Astrocyte of the cerebellum (primary cell): Measurements from ENCODE around the gene PDLIM1.
"Not testable (repeated sequence)": the region's sequence is repeated elsewhere in the genome, so short reads cannot be mapped to it uniquely, and the experiment has no call there.

Experiments
- DNase-seq: peaks from one replicate; pipeline ENCODE4 v3.0.0-alpha.2; 2011; ENCODE audit warnings: low read depth
- H3K4me3 ChIP-seq: 2 replicates; pipeline ENCODE4 v1.5.1; 2011; ENCODE audit warnings: mild to moderate bottlenecking, low read depth, low read length, moderate library complexity
- in situ Hi-C: cut with HindIII; loops from 2 replicates; pipeline ENCODE4 v1.10.0; 2017; ENCODE audit warnings: low sequenced_read_pairs
- TF ChIP-seq, protein P1 (sequence below): IDR thresholded peaks from 2 replicates; pipeline ENCODE4 v1.5.1; 2012; ENCODE audit warnings: low read length, low read depth, moderate library complexity, mild to moderate bottlenecking; ENCODE audit errors: missing control alignments

Gene PDLIM1

DNA sequence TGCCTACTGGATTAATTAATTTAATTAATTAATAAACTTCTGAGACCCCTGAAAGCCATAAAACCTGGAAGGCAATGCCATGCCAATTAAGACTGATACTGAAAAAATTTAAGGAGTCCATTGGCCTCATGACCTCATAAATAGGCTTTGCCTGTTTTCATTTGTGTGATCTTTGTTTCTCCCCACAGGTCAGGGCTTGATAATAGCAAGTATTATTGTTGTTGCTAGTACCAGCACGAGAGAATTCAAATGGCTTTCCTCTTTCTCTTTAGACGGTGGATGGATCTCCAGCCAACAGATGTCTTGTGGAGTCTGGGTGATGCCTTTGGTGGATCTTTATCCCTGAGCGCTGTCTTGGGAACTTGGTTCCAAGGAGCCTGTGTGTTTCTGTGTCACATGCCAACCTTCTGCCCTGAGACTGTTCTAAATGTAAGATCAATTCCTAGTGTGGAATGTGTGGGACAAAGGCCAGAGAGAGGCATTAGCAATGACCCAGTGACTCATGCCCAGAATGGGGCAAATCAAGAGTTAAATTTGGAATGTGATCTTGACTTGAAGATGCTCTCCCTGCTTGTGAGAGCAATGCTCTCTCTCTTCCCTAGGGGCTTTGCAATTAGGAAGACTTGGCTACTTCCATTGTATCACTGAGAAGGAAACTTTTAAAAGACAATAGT, 79.1 kb downstream of the PDLIM1 start:
- no peak for DNase-seq
- H3K4me3 ChIP-seq: no peak overlapping the region
- in situ Hi-C loops: no loop called here
- TF ChIP-seq, protein P1, sequence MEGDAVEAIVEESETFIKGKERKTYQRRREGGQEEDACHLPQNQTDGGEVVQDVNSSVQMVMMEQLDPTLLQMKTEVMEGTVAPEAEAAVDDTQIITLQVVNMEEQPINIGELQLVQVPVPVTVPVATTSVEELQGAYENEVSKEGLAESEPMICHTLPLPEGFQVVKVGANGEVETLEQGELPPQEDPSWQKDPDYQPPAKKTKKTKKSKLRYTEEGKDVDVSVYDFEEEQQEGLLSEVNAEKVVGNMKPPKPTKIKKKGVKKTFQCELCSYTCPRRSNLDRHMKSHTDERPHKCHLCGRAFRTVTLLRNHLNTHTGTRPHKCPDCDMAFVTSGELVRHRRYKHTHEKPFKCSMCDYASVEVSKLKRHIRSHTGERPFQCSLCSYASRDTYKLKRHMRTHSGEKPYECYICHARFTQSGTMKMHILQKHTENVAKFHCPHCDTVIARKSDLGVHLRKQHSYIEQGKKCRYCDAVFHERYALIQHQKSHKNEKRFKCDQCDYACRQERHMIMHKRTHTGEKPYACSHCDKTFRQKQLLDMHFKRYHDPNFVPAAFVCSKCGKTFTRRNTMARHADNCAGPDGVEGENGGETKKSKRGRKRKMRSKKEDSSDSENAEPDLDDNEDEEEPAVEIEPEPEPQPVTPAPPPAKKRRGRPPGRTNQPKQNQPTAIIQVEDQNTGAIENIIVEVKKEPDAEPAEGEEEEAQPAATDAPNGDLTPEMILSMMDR: no peak

DNA sequence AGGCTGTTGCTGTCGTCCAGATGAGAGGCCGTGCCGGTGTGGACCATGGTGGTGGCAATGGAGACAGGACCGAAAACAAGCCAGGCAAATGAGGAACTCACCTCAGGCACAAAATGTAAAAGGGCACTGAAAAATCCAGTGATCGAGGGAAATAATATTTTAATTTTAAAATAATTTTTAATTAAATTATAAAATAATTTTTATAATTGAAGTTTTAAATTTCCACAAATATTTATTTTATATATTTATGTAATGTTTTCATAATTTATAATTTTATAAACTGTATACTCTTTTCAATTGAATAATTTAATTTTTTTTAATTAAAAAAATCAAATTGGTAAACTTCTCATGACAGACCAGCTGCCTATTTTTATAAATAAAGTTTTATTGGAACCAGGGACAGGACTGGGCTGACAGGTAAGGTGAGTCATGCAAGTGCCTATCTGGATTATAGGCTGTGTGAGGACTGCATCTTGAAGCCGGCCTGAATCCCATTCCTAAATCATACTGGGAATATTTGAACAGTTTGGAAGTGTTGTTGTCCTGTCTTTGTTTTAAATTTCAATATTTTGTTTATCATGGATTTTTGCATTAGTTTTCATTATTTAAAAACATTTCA, 81.2 kb downstream of the PDLIM1 start:
- H3K4me3 ChIP-seq: no peak overlapping the region
- TF ChIP-seq, protein P1: no peak
- no peak for DNase-seq
- in situ Hi-C loops: no loop called here

DNA sequence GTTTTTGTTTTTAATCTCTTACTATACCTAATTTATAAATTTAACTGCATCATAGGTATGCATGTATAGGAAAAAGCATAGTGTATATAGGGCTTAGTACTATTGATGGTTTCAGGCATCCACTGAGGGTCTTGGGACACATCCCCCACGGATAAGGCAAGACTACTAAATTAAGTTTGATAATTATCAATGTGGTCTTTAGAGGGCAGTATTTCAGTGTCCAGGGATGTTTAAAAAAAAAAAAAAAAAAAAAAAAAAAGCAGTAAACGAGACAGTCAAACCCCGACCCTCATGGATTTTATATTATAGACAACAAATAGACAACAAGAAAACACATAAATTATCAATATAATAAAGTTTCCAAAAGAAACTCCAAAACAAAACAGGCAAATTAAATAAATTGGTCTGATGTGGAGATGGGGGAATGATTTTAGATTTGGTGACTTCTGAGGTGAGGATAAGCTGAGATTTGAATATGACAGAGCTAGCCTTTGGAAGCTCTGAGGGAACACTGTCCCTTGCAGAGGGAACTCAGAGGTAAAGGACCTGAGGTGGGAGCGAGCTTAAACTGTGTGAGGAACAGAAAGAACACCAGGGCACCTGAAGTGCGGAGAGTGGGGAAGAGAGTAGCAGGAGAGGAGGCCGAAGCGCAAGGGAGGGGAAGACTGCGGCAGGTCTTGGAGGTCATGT, 82.0 kb downstream of the PDLIM1 start:
- in situ Hi-C loops: no loop called here
- TF ChIP-seq, protein P1: peak; percentile 41
- DNase-seq: no peak
- H3K4me3 ChIP-seq: no peak overlapping the region

DNA sequence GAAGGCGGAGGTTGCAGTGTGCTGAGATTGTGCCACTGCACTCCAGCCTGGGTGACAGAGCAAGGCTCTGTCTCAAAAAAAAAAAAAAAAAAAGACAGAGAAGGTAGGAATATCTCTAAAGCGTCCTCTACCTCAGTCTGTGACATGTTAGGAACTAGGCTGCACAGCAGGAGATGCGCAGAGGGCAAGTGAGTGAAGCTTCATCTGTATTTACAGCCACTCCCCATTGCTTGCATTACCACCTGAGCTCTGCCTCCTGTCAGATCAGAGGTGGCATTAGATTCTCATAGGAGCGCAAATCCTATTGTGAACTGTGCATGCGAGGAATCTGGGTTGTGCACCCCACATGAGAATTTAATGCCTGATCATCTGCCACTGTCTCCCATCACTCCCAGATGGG, 87.9 kb downstream of the PDLIM1 start:
- in situ Hi-C loops, H3K4me3 ChIP-seq, DNase-seq: not testable (repeated sequence)

DNA sequence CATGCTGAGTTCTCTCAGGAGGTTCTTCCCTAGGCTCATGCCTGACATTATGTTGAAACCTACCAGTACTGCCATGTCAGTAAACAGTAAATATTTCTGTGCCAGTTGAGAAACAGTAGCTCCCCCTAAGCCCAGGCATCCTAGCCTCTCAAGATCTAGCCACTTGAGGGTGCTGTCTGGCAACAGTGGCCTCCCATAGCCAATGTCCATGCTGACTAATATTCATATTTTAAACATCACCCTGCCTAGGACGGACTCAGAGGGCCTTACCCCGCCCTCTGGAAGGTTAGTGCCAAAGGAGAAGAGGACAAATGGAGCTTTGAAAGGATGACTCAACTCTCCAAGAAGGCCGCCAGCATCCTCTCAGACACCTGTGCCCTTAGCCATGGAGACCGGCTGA, 89.1 kb downstream of the PDLIM1 start:
- TF ChIP-seq, protein P1: peak; percentile 37
- DNase-seq: no peak
- in situ Hi-C loops: no loop called here
- H3K4me3 ChIP-seq: no peak overlapping the region

- no peak overlapping the region for H3K4me3 ChIP-seq
- in situ Hi-C loops: no loop called here
Observed at GRCh38 chr10:95196046-95196445, 94.8 kb downstream of the PDLIM1 start.

More at GRCh38 chr10:95196046-95196445, 94.8 kb downstream of the PDLIM1 start:
- TF ChIP-seq, protein P1: no peak
- no peak for DNase-seq
